ENCODE data around the gene TMX3. TPM values are rescaled to one million over a fixed set of nuclear protein-coding genes. Genes with fewer than 3 reads are reported as not detected.

The TMX3 gene
- total RNA-seq, 1 experiment from 2014 or later = 33.3 TPM

DNA sequence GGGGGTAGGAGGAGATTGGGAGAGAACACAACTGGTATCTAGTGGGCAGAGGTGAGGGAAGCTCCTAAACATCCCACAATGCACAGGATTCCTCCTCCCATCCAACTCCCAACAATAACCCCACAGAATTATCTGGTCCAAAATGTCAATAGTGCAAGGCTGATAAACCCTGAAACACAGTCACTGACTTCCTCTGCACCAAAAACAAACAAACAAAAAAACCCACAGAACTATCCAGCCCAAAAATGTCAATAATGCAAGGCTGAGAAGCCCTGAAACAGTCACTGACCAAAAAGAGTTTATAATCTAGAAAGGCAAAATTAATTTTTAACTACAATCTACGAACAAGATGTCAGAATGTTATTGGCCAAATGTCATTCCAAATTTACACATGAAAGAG lies 9.8 kb downstream of the TMX3 start:
- Mint-ChIP-seq H3K4me3 (no peak overlapping the region), H3K36me3 (peaks cover 52% of the 10 kb centered on the region), H3K27me3 (ENCODE audit: low read depth) (no peaks in the 10 kb centered on the region), H3K4me1 (no peaks in the 10 kb centered on the region), H3K9me3 (no peaks in the 10 kb centered on the region), H3K27ac (peak overlapping the region; percentile 17; the same call in 1 of the 2 replicates)
- CTCF ChIA-PET = no interaction called here
- TF ChIP-seq, protein P1, sequence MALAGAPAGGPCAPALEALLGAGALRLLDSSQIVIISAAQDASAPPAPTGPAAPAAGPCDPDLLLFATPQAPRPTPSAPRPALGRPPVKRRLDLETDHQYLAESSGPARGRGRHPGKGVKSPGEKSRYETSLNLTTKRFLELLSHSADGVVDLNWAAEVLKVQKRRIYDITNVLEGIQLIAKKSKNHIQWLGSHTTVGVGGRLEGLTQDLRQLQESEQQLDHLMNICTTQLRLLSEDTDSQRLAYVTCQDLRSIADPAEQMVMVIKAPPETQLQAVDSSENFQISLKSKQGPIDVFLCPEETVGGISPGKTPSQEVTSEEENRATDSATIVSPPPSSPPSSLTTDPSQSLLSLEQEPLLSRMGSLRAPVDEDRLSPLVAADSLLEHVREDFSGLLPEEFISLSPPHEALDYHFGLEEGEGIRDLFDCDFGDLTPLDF (CRISPR knock-in tag; IDR thresholded peaks at IDR 0.05) = no peak
- TF ChIP-seq, protein P2, sequence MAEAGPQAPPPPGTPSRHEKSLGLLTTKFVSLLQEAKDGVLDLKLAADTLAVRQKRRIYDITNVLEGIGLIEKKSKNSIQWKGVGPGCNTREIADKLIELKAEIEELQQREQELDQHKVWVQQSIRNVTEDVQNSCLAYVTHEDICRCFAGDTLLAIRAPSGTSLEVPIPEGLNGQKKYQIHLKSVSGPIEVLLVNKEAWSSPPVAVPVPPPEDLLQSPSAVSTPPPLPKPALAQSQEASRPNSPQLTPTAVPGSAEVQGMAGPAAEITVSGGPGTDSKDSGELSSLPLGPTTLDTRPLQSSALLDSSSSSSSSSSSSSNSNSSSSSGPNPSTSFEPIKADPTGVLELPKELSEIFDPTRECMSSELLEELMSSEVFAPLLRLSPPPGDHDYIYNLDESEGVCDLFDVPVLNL (CRISPR knock-in tag; IDR thresholded peaks at IDR 0.05; ENCODE audit: borderline replicate concordance, low read depth) = no peak
- TF ChIP-seq, protein P3, sequence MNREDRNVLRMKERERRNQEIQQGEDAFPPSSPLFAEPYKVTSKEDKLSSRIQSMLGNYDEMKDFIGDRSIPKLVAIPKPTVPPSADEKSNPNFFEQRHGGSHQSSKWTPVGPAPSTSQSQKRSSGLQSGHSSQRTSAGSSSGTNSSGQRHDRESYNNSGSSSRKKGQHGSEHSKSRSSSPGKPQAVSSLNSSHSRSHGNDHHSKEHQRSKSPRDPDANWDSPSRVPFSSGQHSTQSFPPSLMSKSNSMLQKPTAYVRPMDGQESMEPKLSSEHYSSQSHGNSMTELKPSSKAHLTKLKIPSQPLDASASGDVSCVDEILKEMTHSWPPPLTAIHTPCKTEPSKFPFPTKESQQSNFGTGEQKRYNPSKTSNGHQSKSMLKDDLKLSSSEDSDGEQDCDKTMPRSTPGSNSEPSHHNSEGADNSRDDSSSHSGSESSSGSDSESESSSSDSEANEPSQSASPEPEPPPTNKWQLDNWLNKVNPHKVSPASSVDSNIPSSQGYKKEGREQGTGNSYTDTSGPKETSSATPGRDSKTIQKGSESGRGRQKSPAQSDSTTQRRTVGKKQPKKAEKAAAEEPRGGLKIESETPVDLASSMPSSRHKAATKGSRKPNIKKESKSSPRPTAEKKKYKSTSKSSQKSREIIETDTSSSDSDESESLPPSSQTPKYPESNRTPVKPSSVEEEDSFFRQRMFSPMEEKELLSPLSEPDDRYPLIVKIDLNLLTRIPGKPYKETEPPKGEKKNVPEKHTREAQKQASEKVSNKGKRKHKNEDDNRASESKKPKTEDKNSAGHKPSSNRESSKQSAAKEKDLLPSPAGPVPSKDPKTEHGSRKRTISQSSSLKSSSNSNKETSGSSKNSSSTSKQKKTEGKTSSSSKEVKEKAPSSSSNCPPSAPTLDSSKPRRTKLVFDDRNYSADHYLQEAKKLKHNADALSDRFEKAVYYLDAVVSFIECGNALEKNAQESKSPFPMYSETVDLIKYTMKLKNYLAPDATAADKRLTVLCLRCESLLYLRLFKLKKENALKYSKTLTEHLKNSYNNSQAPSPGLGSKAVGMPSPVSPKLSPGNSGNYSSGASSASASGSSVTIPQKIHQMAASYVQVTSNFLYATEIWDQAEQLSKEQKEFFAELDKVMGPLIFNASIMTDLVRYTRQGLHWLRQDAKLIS (CRISPR knock-in tag; IDR thresholded peaks at IDR 0.05; ENCODE audit: borderline replicate concordance) = no peak
- TF ChIP-seq ZNF232 (CRISPR knock-in tag; IDR thresholded peaks at IDR 0.05) = no peak
- TF ChIP-seq ELF4 (CRISPR knock-in tag; IDR thresholded peaks at IDR 0.05; ENCODE audit: low read depth) = no peak
- TF ChIP-seq, protein P4, sequence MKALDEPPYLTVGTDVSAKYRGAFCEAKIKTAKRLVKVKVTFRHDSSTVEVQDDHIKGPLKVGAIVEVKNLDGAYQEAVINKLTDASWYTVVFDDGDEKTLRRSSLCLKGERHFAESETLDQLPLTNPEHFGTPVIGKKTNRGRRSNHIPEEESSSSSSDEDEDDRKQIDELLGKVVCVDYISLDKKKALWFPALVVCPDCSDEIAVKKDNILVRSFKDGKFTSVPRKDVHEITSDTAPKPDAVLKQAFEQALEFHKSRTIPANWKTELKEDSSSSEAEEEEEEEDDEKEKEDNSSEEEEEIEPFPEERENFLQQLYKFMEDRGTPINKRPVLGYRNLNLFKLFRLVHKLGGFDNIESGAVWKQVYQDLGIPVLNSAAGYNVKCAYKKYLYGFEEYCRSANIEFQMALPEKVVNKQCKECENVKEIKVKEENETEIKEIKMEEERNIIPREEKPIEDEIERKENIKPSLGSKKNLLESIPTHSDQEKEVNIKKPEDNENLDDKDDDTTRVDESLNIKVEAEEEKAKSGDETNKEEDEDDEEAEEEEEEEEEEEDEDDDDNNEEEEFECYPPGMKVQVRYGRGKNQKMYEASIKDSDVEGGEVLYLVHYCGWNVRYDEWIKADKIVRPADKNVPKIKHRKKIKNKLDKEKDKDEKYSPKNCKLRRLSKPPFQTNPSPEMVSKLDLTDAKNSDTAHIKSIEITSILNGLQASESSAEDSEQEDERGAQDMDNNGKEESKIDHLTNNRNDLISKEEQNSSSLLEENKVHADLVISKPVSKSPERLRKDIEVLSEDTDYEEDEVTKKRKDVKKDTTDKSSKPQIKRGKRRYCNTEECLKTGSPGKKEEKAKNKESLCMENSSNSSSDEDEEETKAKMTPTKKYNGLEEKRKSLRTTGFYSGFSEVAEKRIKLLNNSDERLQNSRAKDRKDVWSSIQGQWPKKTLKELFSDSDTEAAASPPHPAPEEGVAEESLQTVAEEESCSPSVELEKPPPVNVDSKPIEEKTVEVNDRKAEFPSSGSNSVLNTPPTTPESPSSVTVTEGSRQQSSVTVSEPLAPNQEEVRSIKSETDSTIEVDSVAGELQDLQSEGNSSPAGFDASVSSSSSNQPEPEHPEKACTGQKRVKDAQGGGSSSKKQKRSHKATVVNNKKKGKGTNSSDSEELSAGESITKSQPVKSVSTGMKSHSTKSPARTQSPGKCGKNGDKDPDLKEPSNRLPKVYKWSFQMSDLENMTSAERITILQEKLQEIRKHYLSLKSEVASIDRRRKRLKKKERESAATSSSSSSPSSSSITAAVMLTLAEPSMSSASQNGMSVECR (CRISPR knock-in tag; IDR thresholded peaks at IDR 0.05; ENCODE audit: borderline replicate concordance) = no peak
- TF ChIP-seq, protein P5, sequence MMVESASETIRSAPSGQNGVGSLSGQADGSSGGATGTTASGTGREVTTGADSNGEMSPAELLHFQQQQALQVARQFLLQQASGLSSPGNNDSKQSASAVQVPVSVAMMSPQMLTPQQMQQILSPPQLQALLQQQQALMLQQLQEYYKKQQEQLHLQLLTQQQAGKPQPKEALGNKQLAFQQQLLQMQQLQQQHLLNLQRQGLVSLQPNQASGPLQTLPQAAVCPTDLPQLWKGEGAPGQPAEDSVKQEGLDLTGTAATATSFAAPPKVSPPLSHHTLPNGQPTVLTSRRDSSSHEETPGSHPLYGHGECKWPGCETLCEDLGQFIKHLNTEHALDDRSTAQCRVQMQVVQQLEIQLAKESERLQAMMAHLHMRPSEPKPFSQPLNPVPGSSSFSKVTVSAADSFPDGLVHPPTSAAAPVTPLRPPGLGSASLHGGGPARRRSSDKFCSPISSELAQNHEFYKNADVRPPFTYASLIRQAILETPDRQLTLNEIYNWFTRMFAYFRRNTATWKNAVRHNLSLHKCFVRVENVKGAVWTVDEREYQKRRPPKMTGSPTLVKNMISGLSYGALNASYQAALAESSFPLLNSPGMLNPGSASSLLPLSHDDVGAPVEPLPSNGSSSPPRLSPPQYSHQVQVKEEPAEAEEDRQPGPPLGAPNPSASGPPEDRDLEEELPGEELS (CRISPR knock-in tag; IDR thresholded peaks at IDR 0.05) = no peak
- TF ChIP-seq SOX15 (CRISPR knock-in tag; IDR thresholded peaks at IDR 0.05) = no peak
- no peak for TF ChIP-seq GTF2I (CRISPR knock-in tag; conservative IDR thresholded peaks at IDR 0.05)
- TF ChIP-seq, protein P6, sequence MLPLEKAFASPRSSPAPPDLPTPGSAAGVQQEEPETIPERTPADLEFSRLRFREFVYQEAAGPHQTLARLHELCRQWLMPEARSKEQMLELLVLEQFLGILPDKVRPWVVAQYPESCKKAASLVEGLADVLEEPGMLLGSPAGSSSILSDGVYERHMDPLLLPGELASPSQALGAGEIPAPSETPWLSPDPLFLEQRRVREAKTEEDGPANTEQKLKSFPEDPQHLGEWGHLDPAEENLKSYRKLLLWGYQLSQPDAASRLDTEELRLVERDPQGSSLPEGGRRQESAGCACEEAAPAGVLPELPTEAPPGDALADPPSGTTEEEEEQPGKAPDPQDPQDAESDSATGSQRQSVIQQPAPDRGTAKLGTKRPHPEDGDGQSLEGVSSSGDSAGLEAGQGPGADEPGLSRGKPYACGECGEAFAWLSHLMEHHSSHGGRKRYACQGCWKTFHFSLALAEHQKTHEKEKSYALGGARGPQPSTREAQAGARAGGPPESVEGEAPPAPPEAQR (CRISPR knock-in tag; IDR thresholded peaks at IDR 0.05) = no peak
- TF ChIP-seq, protein P7, sequence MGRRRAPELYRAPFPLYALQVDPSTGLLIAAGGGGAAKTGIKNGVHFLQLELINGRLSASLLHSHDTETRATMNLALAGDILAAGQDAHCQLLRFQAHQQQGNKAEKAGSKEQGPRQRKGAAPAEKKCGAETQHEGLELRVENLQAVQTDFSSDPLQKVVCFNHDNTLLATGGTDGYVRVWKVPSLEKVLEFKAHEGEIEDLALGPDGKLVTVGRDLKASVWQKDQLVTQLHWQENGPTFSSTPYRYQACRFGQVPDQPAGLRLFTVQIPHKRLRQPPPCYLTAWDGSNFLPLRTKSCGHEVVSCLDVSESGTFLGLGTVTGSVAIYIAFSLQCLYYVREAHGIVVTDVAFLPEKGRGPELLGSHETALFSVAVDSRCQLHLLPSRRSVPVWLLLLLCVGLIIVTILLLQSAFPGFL (CRISPR knock-in tag; IDR thresholded peaks at IDR 0.05; ENCODE audit: borderline replicate concordance) = no peak
- TF ChIP-seq NR2C2 (CRISPR knock-in tag; IDR thresholded peaks at IDR 0.05) = no peak
- POLR2A ChIA-PET = no interaction called here
- no peak for ATAC-seq
- no peak for DNase-seq (ENCODE audit: low spot score)
